HepG2 (cell line): ENCODE data around the gene TMPRSS7. TPM values are rescaled to one million over a fixed set of nuclear protein-coding genes. Genes with fewer than 3 reads are reported as not detected.

Source experiments
- CBX1 ChIP-seq: IDR thresholded peaks from one replicate; pipeline ENCODE4 v1.6.1; 2016; ENCODE audit warnings: antibody characterized with exemption, low read depth
- GATAD1 ChIP-seq: IDR thresholded peaks from 2 replicates; pipeline ENCODE4 v1.6.1; 2016; ENCODE audit warnings: missing genetic modification reagents, missing compliant biosample characterization
- GFI1 ChIP-seq: sonication (generic); formaldehyde crosslinking; IDR thresholded peaks from 2 replicates; pipeline ENCODE4 v1.5.0; 2020; ENCODE audit warnings: missing genetic modification reagents, mild to moderate bottlenecking, borderline replicate concordance
- GTF2F1 ChIP-seq: fragments of 150-350 bp; IDR thresholded peaks from 2 replicates; pipeline ENCODE4 v1.6.1; 2014; ENCODE audit warnings: low read length
- MED1 ChIP-seq: sonication (generic); formaldehyde crosslinking; IDR thresholded peaks from 2 replicates; pipeline ENCODE4 v1.4.0; 2020; ENCODE audit warnings: missing genetic modification reagents
- NAIF1 ChIP-seq: sonication (generic); formaldehyde crosslinking; IDR thresholded peaks from 2 replicates; pipeline ENCODE4 v1.5.0; 2020; ENCODE audit warnings: mild to moderate bottlenecking, missing genetic modification reagents, borderline replicate concordance
- SOX6 ChIP-seq, 2 experiments: fragments of 450-650 bp in 1 of 2; sonication (generic) in 1 of 2; formaldehyde crosslinking in 1 of 2; IDR thresholded peaks; 2 replicates each; pipeline versions ENCODE4 v1.4.0 to v1.6.1; 2017 to 2020; ENCODE audit warnings: antibody characterized with exemption in 1 of 2, mild to moderate bottlenecking in 1 of 2, missing genetic modification reagents in 1 of 2
- SP1 ChIP-seq, 2 experiments: fragments of 450-650 bp in 1 of 2; sonication (generic) in 1 of 2; formaldehyde crosslinking in 1 of 2; IDR thresholded peaks; 2 replicates each; pipeline versions ENCODE4 v1.4.0 to v1.6.1; 2016 to 2020; ENCODE audit warnings: missing genetic modification reagents in 1 of 2
- TAF15 ChIP-seq: fragments of 200-400 bp; formaldehyde crosslinking; IDR thresholded peaks from one replicate; pipeline ENCODE4 v1.6.1; 2018; ENCODE audit warnings: mild to moderate bottlenecking, low read depth, low read length; ENCODE audit not compliant: poor library complexity, severe bottlenecking
- TCF7L2 ChIP-seq: IDR thresholded peaks from 2 replicates; pipeline ENCODE4 v1.6.1; 2011; ENCODE audit warnings: mild to moderate bottlenecking, low read depth, low read length, moderate library complexity
- ZMAT5 ChIP-seq: sonication (generic); formaldehyde crosslinking; IDR thresholded peaks from 2 replicates; pipeline ENCODE4 v1.5.0; 2020; ENCODE audit warnings: mild to moderate bottlenecking, low read depth, missing genetic modification reagents, borderline replicate concordance
- ZNF138 ChIP-seq: sonication (generic); formaldehyde crosslinking; IDR thresholded peaks from 2 replicates; pipeline ENCODE4 v1.5.0; 2020; ENCODE audit warnings: mild to moderate bottlenecking, low read depth, missing genetic modification reagents
- ZNF350 ChIP-seq: sonication (generic); formaldehyde crosslinking; IDR thresholded peaks from 2 replicates; pipeline ENCODE4 v1.4.0; 2020; ENCODE audit warnings: mild to moderate bottlenecking, low read depth, missing genetic modification reagents, borderline replicate concordance
- ZNF44 ChIP-seq: sonication (generic); formaldehyde crosslinking; IDR thresholded peaks from 2 replicates; pipeline ENCODE4 v1.5.1; 2020; ENCODE audit warnings: mild to moderate bottlenecking, missing genetic modification reagents
- ZNF576 ChIP-seq: sonication (generic); formaldehyde crosslinking; IDR thresholded peaks from 2 replicates; pipeline ENCODE4 v1.4.0; 2020; ENCODE audit warnings: mild to moderate bottlenecking, missing genetic modification reagents
- ZNF652 ChIP-seq: IDR thresholded peaks from 2 replicates; pipeline ENCODE4 v1.6.1; 2016; ENCODE audit warnings: low read depth, borderline replicate concordance
- ZSCAN9 ChIP-seq: IDR thresholded peaks from 2 replicates; pipeline ENCODE4 v1.6.1; 2016; ENCODE audit warnings: borderline replicate concordance
- polyA plus RNA-seq, 8 experiments: library from polyadenylated mRNA; depleted of rRNA in 3 of 8; stranded (reverse) in 7 of 8; unstranded in 1 of 8; fragments of >200 nt; fragmentation: Illumina TruSeq in 4 of 8; extraction: Trizol in 4 of 8; gene quantifications; 2 replicates each; pipeline versions ENCODE4 v1.2.1 to v1.2.3, GENCODE V29; 2011 to 2016; ENCODE audit warnings: low read depth in 4 of 8, missing spikeins in 1 of 8, mixed read lengths in 1 of 8; ENCODE audit not compliant: insufficient read depth in 1 of 8
- total RNA-seq, 5 experiments: library from RNA; depleted of rRNA; stranded (reverse); fragments of >200 nt; fragmentation: Illumina TruSeq; extraction: Trizol; gene quantifications; 2 replicates each; pipeline ENCODE4 v1.2.3, GENCODE V29; 2016; ENCODE audit warnings: low read depth in 1 of 5
- TF ChIP-seq, protein P1 (sequence below): IDR thresholded peaks from 2 replicates; pipeline ENCODE4 v1.6.1; 2016; ENCODE audit warnings: control low read depth
- TF ChIP-seq, protein P2 (sequence below): sonication (generic); formaldehyde crosslinking; IDR thresholded peaks from 2 replicates; pipeline ENCODE4 v1.4.0; 2020; ENCODE audit warnings: missing genetic modification reagents
- TF ChIP-seq, protein P3 (sequence below): sonication (generic); formaldehyde crosslinking; IDR thresholded peaks from 2 replicates; pipeline ENCODE4 v1.9.0; 2021; ENCODE audit warnings: missing genetic modification reagents, borderline replicate concordance
- TF ChIP-seq, protein P4 (sequence below): sonication (generic); formaldehyde crosslinking; IDR thresholded peaks from 2 replicates; pipeline ENCODE4 v1.8.1; 2023; ENCODE audit warnings: mild to moderate bottlenecking, missing genetic modification reagents
- TF ChIP-seq, protein P5 (sequence below): sonication (generic); formaldehyde crosslinking; IDR thresholded peaks from 2 replicates; pipeline ENCODE4 v1.4.0; 2020; ENCODE audit warnings: mild to moderate bottlenecking, low read depth, missing genetic modification reagents

TMPRSS7 gene
- total and polyA plus RNA-seq, 2 of the 13 experiments (the other 11 are each of a cell fraction or from before 2014, with no cell fraction given), result not detected

GRCh38 chr3:112086076-112086854 lies 51.7 kb downstream of the TMPRSS7 start, which contains the start of gene C3orf52 (continued):
- TF ChIP-seq ZMAT5 (CRISPR knock-in tag) (no peak), GTF2F1 (no peak), CBX1 (no peak), ZNF350 (CRISPR knock-in tag) (peak; percentile 84), ZNF44 (CRISPR knock-in tag) (no peak), SOX6 (IDR thresholded peaks at IDR 0.05) (no peak), SOX6 (CRISPR knock-in tag; IDR thresholded peaks at IDR 0.05) (peak; percentile 30; the same call in 1 of the 2 replicates), ZNF576 (no peak), TCF7L2 (no peak), ZSCAN9 (no peak), SP1 (IDR thresholded peaks at IDR 0.05) (no peak), SP1 (CRISPR knock-in tag; IDR thresholded peaks at IDR 0.05) (peak; percentile 40; the same call in 1 of the 2 replicates), NAIF1 (no peak), TAF15 (no peak), MED1 (CRISPR knock-in tag) (no peak), ZNF138 (0 out of 2 replicates have a peak, but pooled peaks have one; percentile 64), GFI1 (CRISPR knock-in tag) (no peak), GATAD1 (CRISPR knock-in tag) (0 out of 2 replicates have a peak, but pooled peaks have one; percentile 35), ZNF652 (CRISPR knock-in tag) (no peak)
- TF ChIP-seq, protein P1, sequence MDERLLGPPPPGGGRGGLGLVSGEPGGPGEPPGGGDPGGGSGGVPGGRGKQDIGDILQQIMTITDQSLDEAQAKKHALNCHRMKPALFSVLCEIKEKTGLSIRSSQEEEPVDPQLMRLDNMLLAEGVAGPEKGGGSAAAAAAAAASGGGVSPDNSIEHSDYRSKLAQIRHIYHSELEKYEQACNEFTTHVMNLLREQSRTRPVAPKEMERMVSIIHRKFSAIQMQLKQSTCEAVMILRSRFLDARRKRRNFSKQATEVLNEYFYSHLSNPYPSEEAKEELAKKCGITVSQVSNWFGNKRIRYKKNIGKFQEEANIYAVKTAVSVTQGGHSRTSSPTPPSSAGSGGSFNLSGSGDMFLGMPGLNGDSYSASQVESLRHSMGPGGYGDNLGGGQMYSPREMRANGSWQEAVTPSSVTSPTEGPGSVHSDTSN (CRISPR knock-in tag), result no peak
- TF ChIP-seq, protein P2, sequence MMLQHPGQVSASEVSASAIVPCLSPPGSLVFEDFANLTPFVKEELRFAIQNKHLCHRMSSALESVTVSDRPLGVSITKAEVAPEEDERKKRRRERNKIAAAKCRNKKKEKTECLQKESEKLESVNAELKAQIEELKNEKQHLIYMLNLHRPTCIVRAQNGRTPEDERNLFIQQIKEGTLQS (CRISPR knock-in tag), result no peak
- TF ChIP-seq, protein P3, sequence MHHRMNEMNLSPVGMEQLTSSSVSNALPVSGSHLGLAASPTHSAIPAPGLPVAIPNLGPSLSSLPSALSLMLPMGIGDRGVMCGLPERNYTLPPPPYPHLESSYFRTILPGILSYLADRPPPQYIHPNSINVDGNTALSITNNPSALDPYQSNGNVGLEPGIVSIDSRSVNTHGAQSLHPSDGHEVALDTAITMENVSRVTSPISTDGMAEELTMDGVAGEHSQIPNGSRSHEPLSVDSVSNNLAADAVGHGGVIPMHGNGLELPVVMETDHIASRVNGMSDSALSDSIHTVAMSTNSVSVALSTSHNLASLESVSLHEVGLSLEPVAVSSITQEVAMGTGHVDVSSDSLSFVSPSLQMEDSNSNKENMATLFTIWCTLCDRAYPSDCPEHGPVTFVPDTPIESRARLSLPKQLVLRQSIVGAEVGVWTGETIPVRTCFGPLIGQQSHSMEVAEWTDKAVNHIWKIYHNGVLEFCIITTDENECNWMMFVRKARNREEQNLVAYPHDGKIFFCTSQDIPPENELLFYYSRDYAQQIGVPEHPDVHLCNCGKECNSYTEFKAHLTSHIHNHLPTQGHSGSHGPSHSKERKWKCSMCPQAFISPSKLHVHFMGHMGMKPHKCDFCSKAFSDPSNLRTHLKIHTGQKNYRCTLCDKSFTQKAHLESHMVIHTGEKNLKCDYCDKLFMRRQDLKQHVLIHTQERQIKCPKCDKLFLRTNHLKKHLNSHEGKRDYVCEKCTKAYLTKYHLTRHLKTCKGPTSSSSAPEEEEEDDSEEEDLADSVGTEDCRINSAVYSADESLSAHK (CRISPR knock-in tag), result no peak
- TF ChIP-seq, protein P4, sequence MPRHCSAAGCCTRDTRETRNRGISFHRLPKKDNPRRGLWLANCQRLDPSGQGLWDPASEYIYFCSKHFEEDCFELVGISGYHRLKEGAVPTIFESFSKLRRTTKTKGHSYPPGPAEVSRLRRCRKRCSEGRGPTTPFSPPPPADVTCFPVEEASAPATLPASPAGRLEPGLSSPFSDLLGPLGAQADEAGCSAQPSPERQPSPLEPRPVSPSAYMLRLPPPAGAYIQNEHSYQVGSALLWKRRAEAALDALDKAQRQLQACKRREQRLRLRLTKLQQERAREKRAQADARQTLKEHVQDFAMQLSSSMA (CRISPR knock-in tag), result no peak; the same call in 1 of the 2 replicates
- TF ChIP-seq, protein P5, sequence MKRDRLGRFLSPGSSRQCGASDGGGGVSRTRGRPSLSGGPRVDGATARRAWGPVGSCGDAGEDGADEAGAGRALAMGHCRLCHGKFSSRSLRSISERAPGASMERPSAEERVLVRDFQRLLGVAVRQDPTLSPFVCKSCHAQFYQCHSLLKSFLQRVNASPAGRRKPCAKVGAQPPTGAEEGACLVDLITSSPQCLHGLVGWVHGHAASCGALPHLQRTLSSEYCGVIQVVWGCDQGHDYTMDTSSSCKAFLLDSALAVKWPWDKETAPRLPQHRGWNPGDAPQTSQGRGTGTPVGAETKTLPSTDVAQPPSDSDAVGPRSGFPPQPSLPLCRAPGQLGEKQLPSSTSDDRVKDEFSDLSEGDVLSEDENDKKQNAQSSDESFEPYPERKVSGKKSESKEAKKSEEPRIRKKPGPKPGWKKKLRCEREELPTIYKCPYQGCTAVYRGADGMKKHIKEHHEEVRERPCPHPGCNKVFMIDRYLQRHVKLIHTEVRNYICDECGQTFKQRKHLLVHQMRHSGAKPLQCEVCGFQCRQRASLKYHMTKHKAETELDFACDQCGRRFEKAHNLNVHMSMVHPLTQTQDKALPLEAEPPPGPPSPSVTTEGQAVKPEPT (CRISPR knock-in tag), result no peak
